IMR-90 (cell line): Measurements from ENCODE around the gene DHRS3. TPM values are rescaled to one million over a fixed set of nuclear protein-coding genes. Genes with fewer than 3 reads are reported as not detected.
A peak's percentile ranks its signal among the peaks of the same experiment; 100 is the strongest.

Source experiments
- ATAC-seq: fragments of 200-7000 bp; cut with Tn5 transposase; 2 replicates; pipeline ENCODE4 v1.9.1; 2020; ENCODE audit warnings: low read depth, mild to moderate bottlenecking, moderate library complexity
- BruUV-seq: library from RNA; stranded (reverse); fragments of 400-500 nt; replicated peaks from 2 replicates; lab custom pipeline; 2021; lab: Mats Ljungman, UMichigan
- CTCF ChIA-PET: fragments of 300-600 bp; formaldehyde crosslinking; extraction: SDS; loops from one replicate; lab custom pipeline; 2021; ENCODE audit warnings: antibody characterized with exemption; lab: Yijun Ruan, JAX
- POLR2A ChIA-PET: fragments of 300-600 bp; sonication (Branson Sonifier 250); formaldehyde crosslinking; loops from one replicate; lab custom pipeline; 2022; ENCODE audit warnings: antibody characterized with exemption; ENCODE audit not compliant: unreplicated experiment; lab: Charles Lee
- DNase-seq: peaks from one replicate; pipeline ENCODE4 v3.0.0; 2013
- H2AFZ ChIP-seq: replicated peaks from 2 replicates; pipeline ENCODE3; 2013; ENCODE audit warnings: low read length, mild to moderate bottlenecking; ENCODE audit not compliant: poor library complexity
- H2AK5ac ChIP-seq: 2 replicates; pipeline ENCODE4 v1.6.1; 2013; ENCODE audit warnings: low read depth, low read length, inconsistent platforms
- H2AK9ac ChIP-seq: replicated peaks from 2 replicates; pipeline ENCODE3; 2013; ENCODE audit warnings: mild to moderate bottlenecking, low read depth, low read length, moderate library complexity; ENCODE audit not compliant: poor library complexity
- H2BK120ac ChIP-seq: 2 replicates; pipeline ENCODE4 v1.6.1; 2013; ENCODE audit warnings: low read depth, low read length, inconsistent platforms
- H2BK15ac ChIP-seq: 3 replicates; pipeline ENCODE4 v1.6.1; 2013; ENCODE audit warnings: low read depth, low read length, inconsistent platforms
- H2BK20ac ChIP-seq: 2 replicates; pipeline ENCODE4 v1.6.1; 2013; ENCODE audit warnings: low read depth, mild to moderate bottlenecking, inconsistent platforms, low read length, moderate library complexity
- H2BK5ac ChIP-seq: 2 replicates; pipeline ENCODE4 v1.6.1; 2013; ENCODE audit warnings: mild to moderate bottlenecking, low read depth, low read length, inconsistent platforms; ENCODE audit not compliant: poor library complexity, severe bottlenecking
- H3K14ac ChIP-seq: replicated peaks from 2 replicates; pipeline ENCODE4 v1.6.1; 2013; ENCODE audit warnings: low read depth, low read length, inconsistent platforms
- H3K18ac ChIP-seq: 2 replicates; pipeline ENCODE4 v1.6.1; 2013; ENCODE audit warnings: low read depth, low read length, control low read depth
- H3K23ac ChIP-seq: 2 replicates; pipeline ENCODE4 v1.6.1; 2013; ENCODE audit warnings: low read depth, low read length, inconsistent platforms
- H3K27ac ChIP-seq: 2 replicates; pipeline ENCODE4 v1.5.1; 2013; ENCODE audit warnings: mild to moderate bottlenecking, control low read depth, low read length; ENCODE audit not compliant: insufficient read depth
- H3K27me3 ChIP-seq: 2 replicates; pipeline ENCODE4 v1.6.1; 2013; ENCODE audit warnings: low read length; ENCODE audit not compliant: control insufficient read depth, insufficient read depth
- H3K36me3 ChIP-seq: 2 replicates; pipeline ENCODE4 v1.6.1; 2013; ENCODE audit warnings: low read length, mixed read lengths; ENCODE audit not compliant: control insufficient read depth, insufficient read depth
- H3K4ac ChIP-seq: 2 replicates; pipeline ENCODE4 v1.6.1; 2013; ENCODE audit warnings: low read depth, low read length, inconsistent platforms
- H3K4me1 ChIP-seq: 2 replicates; pipeline ENCODE4 v1.6.1; 2013; ENCODE audit warnings: low read length, mixed read lengths; ENCODE audit not compliant: control insufficient read depth, insufficient read depth
- H3K4me2 ChIP-seq: 2 replicates; pipeline ENCODE4 v1.6.1; 2013; ENCODE audit warnings: low read depth, mild to moderate bottlenecking, control low read depth, low read length, moderate library complexity
- H3K4me3 ChIP-seq: 2 replicates; pipeline ENCODE4 v1.5.1; 2013; ENCODE audit warnings: low read depth, mild to moderate bottlenecking, control low read depth, low read length, moderate library complexity; ENCODE audit not compliant: insufficient read depth
- H3K56ac ChIP-seq: 2 replicates; pipeline ENCODE4 v1.6.1; 2013; ENCODE audit warnings: low read length, inconsistent platforms; ENCODE audit not compliant: insufficient read depth; ENCODE audit errors: extremely low read depth
- H3K79me1 ChIP-seq, 2 experiments: 2 replicates each; pipeline ENCODE4 v1.6.1; 2013; ENCODE audit warnings: low read length in 2 of 2, inconsistent platforms in 1 of 2, low read depth in 1 of 2
- H3K9ac ChIP-seq: 2 replicates; pipeline ENCODE4 v1.6.1; 2013; ENCODE audit warnings: low read depth, low read length, control low read depth
- H3K9me1 ChIP-seq: 2 replicates; pipeline ENCODE4 v1.6.1; 2013; ENCODE audit warnings: low read length, inconsistent platforms; ENCODE audit not compliant: insufficient read depth
- H3K9me3 ChIP-seq: 2 replicates; pipeline ENCODE4 v1.6.1; 2013; ENCODE audit warnings: low read length; ENCODE audit not compliant: control insufficient read depth, insufficient read depth
- H4K20me1 ChIP-seq: 2 replicates; pipeline ENCODE4 v1.6.1; 2013; ENCODE audit warnings: low read length, inconsistent platforms; ENCODE audit not compliant: insufficient read depth
- H4K5ac ChIP-seq: 2 replicates; pipeline ENCODE4 v1.6.1; 2013; ENCODE audit warnings: mild to moderate bottlenecking, low read depth, low read length, control low read depth
- H4K8ac ChIP-seq, 2 experiments: 2 replicates each; pipeline ENCODE4 v1.6.1; 2013; ENCODE audit warnings: low read depth in 2 of 2, low read length in 2 of 2, control low read depth in 1 of 2, inconsistent platforms in 1 of 2
- H4K91ac ChIP-seq: 2 replicates; pipeline ENCODE4 v1.6.1; 2013; ENCODE audit warnings: low read depth, low read length, inconsistent platforms; ENCODE audit not compliant: insufficient read depth
- CEBPB ChIP-seq: IDR thresholded peaks from 2 replicates; pipeline ENCODE4 v1.6.1; 2012; ENCODE audit warnings: low read depth, low read length, improper control_type of control experiment
- FOS ChIP-seq: fragments of 150-350 bp; IDR thresholded peaks from 2 replicates; pipeline ENCODE4 v1.6.1; 2016; ENCODE audit warnings: low read depth, low read length
- MXI1 ChIP-seq: IDR thresholded peaks from 2 replicates; pipeline ENCODE4 v1.6.1; 2012; ENCODE audit warnings: low read depth, mild to moderate bottlenecking, low read length, moderate library complexity, borderline replicate concordance
- NFE2L2 ChIP-seq: fragments of 150-350 bp; IDR thresholded peaks from 2 replicates; pipeline ENCODE4 v1.6.1; 2016; ENCODE audit warnings: low read depth, mild to moderate bottlenecking, low read length
- WGBS, 2 experiments: methylation state at CpG; one replicate each; pipeline versions ENCODE4 v1.1.5 to v1.1.7; 2013; ENCODE audit warnings: missing lambda C conversion rate in 2 of 2; ENCODE audit not compliant: insufficient read length in 1 of 2; ENCODE audit errors: extremely low coverage in 2 of 2; 5-methylcytosine and 5-hydroxymethylcytosine counted together
- dilution Hi-C: fragments of 300-500 bp; cut with HindIII; formaldehyde crosslinking; loops from one replicate; pipeline ENCODE4 v1.14.3; 2018; ENCODE audit warnings: low sequenced_read_pairs; ENCODE audit not compliant: unreplicated experiment
- in situ Hi-C: fragments of 300-500 bp; cut with MboI; formaldehyde crosslinking; loops from 3 replicates; pipeline ENCODE4 v1.14.3; 2019; ENCODE audit warnings: low sequenced_read_pairs, inconsistent platforms, mixed read lengths
- intact Hi-C: fragments of 100-400 bp; cut with micrococcal nuclease; formaldehyde crosslinking; loops from 2 replicates; pipeline ENCODE4 v1.10.0; 2022
- polyA plus RNA-seq, 3 experiments: library from polyadenylated mRNA; depleted of rRNA; stranded (reverse); fragments of >200 nt; gene quantifications; 2 replicates each; pipeline ENCODE4 v1.2.3, GENCODE V29; 2012; ENCODE audit warnings: low replicate concordance in 1 of 3
- total RNA-seq: library from RNA; depleted of rRNA; stranded (reverse); fragments of >200 nt; gene quantifications from 2 replicates; pipeline ENCODE4 v1.2.3, GENCODE V29; 2012
- TF ChIP-seq, protein P1 (sequence below): fragments of 150-350 bp; IDR thresholded peaks from 2 replicates; pipeline ENCODE4 v1.6.1; 2017; ENCODE audit warnings: mild to moderate bottlenecking, antibody characterized with exemption, low read length, low read depth

Gene DHRS3
- total and polyA plus RNA-seq, 2 of the 4 experiments (the other 2 are of a cell fraction) = 11.2 to 14.5 TPM

DNA sequence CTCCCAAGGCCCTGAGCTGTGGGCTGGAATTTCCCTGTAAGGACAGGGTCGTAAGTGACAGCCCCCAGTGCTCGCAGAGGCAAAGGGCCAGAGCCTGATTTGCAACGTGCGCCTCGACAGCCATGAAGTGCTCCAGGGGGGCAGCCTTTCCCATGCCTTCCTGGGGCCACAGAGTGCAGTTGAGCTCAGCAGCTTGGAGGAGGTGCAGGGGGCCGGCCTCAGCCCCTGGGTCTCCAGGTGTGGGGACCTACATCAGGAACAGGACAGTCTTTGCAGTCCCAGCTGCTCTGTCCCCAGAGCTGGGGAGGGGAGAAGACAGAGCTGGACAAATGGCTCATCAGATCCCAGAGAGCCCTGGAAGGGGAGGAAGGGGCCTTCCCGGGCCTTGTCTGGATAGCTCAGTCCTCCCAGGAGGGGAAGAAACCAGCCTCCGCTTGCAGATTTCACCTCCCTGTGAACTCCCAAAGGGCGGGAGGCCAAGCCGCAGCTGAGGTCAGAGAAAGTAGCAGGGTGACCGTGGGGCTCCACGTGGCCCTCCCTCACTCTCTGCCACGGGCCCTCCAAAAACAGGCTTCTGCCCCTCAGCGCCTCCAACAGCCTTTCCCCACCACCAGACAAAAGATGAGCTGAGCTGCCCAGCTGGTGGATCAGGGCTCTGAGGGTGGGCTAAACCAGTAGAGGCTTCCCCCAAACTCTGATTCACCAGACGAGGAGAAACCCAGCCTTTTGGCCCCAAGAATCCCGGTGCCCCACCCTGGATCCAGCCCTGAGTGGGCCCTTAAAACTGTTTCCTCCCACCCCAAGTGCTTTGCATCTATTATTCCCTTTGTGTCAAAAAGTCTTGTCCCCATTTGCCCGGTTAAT lies 76.5 kb downstream of the DHRS3 start:
- Histone ChIP-seq H2BK20ac (peak overlapping the region; percentile 69), H3K9ac (0 out of 2 replicates have a peak overlapping the region, but pooled peaks have one; percentile 18)

More for the DNA sequence above, 76.5 kb downstream of the DHRS3 start:
- peaks cover 3% of the 10 kb centered on the region; the same call in 1 of the 2 replicates for H3K27me3 ChIP-seq
- in situ Hi-C loops (no loop called here), intact Hi-C loops (loop anchor here (5.0 kb wide), 1 partner anchor 59 kb away; no protein-coding TSS in a partner anchor), dilution Hi-C loops (no loop called here)
- H3K4ac ChIP-seq = peak overlapping the region; percentile 82
- H4K5ac ChIP-seq = no peak overlapping the region
- peak overlapping the region; percentile 69 for H4K91ac ChIP-seq
- no peaks in the 10 kb centered on the region for H4K20me1 ChIP-seq
- H3K36me3 ChIP-seq = no peaks in the 10 kb centered on the region
- H3K23ac ChIP-seq = peak overlapping the region; percentile 31; the same call in 1 of the 2 replicates
- H3K27ac ChIP-seq = no peak overlapping the region
- H3K4me2 ChIP-seq = no peak overlapping the region
- peak overlapping the region; percentile 72 for H2BK120ac ChIP-seq
- H2AK5ac ChIP-seq = peak overlapping the region; percentile 65
- H3K4me3 ChIP-seq = no peak overlapping the region
- no peak for TF ChIP-seq NFE2L2
- no peak for TF ChIP-seq MXI1
- no peak for TF ChIP-seq CEBPB
- TF ChIP-seq, protein P1, sequence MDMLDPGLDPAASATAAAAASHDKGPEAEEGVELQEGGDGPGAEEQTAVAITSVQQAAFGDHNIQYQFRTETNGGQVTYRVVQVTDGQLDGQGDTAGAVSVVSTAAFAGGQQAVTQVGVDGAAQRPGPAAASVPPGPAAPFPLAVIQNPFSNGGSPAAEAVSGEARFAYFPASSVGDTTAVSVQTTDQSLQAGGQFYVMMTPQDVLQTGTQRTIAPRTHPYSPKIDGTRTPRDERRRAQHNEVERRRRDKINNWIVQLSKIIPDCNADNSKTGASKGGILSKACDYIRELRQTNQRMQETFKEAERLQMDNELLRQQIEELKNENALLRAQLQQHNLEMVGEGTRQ = 0 out of 2 replicates have a peak, but pooled peaks have one; percentile 23
- TF ChIP-seq FOS = no peak
- no peak overlapping the region; the same call in 1 of the 2 replicates for H3K18ac ChIP-seq
- no peak overlapping the region for H3K56ac ChIP-seq
- ATAC-seq (no peak), DNase-seq (peak; percentile 67)
- no peak overlapping the region for H2AK9ac ChIP-seq
- peak overlapping the region in 1 of 2 experiments; percentile 19; a peak in 2 of 4 replicates for H4K8ac ChIP-seq
- H2AFZ ChIP-seq = no peak overlapping the region
- 70% methylated on average over 6 of the region's 17 CpGs; no CpG with 5 or more reads in 1 of the 2 experiments for WGBS, 2 experiments
- H3K79me1 ChIP-seq = no peaks in the 10 kb centered on the region
- no peaks in the 10 kb centered on the region for H3K9me3 ChIP-seq
- ChIA-PET CTCF (interaction anchor here (0.7 kb wide), 1 partner anchor 117 kb away, joined by 3 read pairs; no protein-coding TSS in a partner anchor), POLR2A (no interaction called here)
- peaks cover 23% of the 10 kb centered on the region for H3K4me1 ChIP-seq
- peak overlapping the region; percentile 18; the same call in 1 of the 3 replicates for H2BK15ac ChIP-seq
- H3K14ac ChIP-seq = peak overlapping the region; percentile 74; the same call in 1 of the 2 replicates
- peaks cover 6% of the 10 kb centered on the region; the same call in 1 of the 2 replicates for H3K9me1 ChIP-seq
- BruUV-seq = no TSS peak
- peak overlapping the region; percentile 3 for H2BK5ac ChIP-seq
